HEK293 (cell line): ENCODE data around the gene KCNJ16.

ENCODE experiments used
- CTCF ChIA-PET: fragments of 350-600 bp; formaldehyde crosslinking; extraction: SDS; loops from one replicate; lab custom pipeline; 2021; ENCODE audit warnings: antibody characterized with exemption; lab: Yijun Ruan, JAX
- POLR2A ChIA-PET: fragments of 300-600 bp; formaldehyde crosslinking; extraction: SDS; loops from one replicate; lab custom pipeline; 2020; ENCODE audit warnings: antibody characterized with exemption, inconsistent platforms; lab: Yijun Ruan, JAX
- H3K27ac ChIP-seq: fragments of 200-500 bp; sonication (Bioruptor generic); 2 replicates; pipeline ENCODE4 v1.5.1; 2014; ENCODE audit warnings: low read depth, low read length, control low read depth, inconsistent platforms; ENCODE audit errors: extremely low read depth
- H3K36me3 ChIP-seq, 2 experiments: fragments of 200-500 bp in 1 of 2; sonication (Bioruptor generic) in 1 of 2; 1 replicate in 1 of 2; 2 replicates in 1 of 2; pipeline ENCODE4 v1.5.1; 2014 to 2017; ENCODE audit warnings: inconsistent platforms in 2 of 2, low read length in 2 of 2; ENCODE audit not compliant: control insufficient read depth in 2 of 2, insufficient read depth in 1 of 2
- H3K4me1 ChIP-seq: fragments of 200-500 bp; sonication (Bioruptor generic); 2 replicates; pipeline ENCODE4 v1.5.1; 2014; ENCODE audit warnings: mild to moderate bottlenecking, low read length, inconsistent platforms; ENCODE audit not compliant: control insufficient read depth, insufficient read depth
- H3K4me3 ChIP-seq: 2 replicates; pipeline ENCODE4 v1.5.1; 2011; ENCODE audit warnings: low read depth, mild to moderate bottlenecking, control low read depth, low read length, moderate library complexity
- H3K9me3 ChIP-seq: fragments of 200-500 bp; sonication (Bioruptor generic); 2 replicates; pipeline ENCODE4 v1.5.1; 2014; ENCODE audit warnings: low read depth, low read length, inconsistent platforms; ENCODE audit not compliant: control insufficient read depth, insufficient read depth
- GFI1B ChIP-seq: fragments of 450-650 bp; formaldehyde crosslinking; IDR thresholded peaks from 2 replicates; pipeline ENCODE4 v1.5.1; 2016; ENCODE audit warnings: missing biosample characterization, missing genetic modification characterization
- KLF10 ChIP-seq: fragments of 450-650 bp; IDR thresholded peaks from 2 replicates; pipeline ENCODE4 v1.5.1; 2018; ENCODE audit warnings: missing biosample characterization, mild to moderate bottlenecking, missing genetic modification characterization
- RBAK ChIP-seq: fragments of 450-650 bp; formaldehyde crosslinking; IDR thresholded peaks from 2 replicates; pipeline ENCODE4 v1.5.1; 2016; ENCODE audit warnings: missing biosample characterization, missing genetic modification characterization
- SCRT2 ChIP-seq: fragments of 450-650 bp; formaldehyde crosslinking; IDR thresholded peaks from 2 replicates; pipeline ENCODE4 v1.5.1; 2016; ENCODE audit warnings: missing biosample characterization, missing genetic modification characterization
- TCF7L2 ChIP-seq: IDR thresholded peaks from 2 replicates; pipeline ENCODE4 v1.6.1; 2011; ENCODE audit warnings: low read depth, mild to moderate bottlenecking, inconsistent platforms, low read length, moderate library complexity, borderline replicate concordance
- ZBTB20 ChIP-seq: fragments of 450-650 bp; formaldehyde crosslinking; IDR thresholded peaks from 2 replicates; pipeline ENCODE4 v1.5.1; 2016; ENCODE audit warnings: missing biosample characterization, missing genetic modification characterization
- ZIC2 ChIP-seq: fragments of 450-650 bp; formaldehyde crosslinking; IDR thresholded peaks from 2 replicates; pipeline ENCODE4 v1.5.1; 2016; ENCODE audit warnings: missing biosample characterization, missing genetic modification characterization
- ZNF114 ChIP-seq: fragments of 450-650 bp; formaldehyde crosslinking; IDR thresholded peaks from 2 replicates; pipeline ENCODE4 v1.5.0; 2017; ENCODE audit warnings: missing biosample characterization, missing genetic modification characterization
- ZNF146 ChIP-seq: fragments of 450-650 bp; formaldehyde crosslinking; IDR thresholded peaks from 2 replicates; pipeline ENCODE4 v1.5.1; 2016; ENCODE audit warnings: missing biosample characterization, missing genetic modification characterization
- ZNF19 ChIP-seq: fragments of 450-650 bp; formaldehyde crosslinking; IDR thresholded peaks from 2 replicates; pipeline ENCODE4; 2016; ENCODE audit warnings: missing biosample characterization, missing genetic modification characterization, low read depth
- ZNF211 ChIP-seq: fragments of 450-650 bp; formaldehyde crosslinking; IDR thresholded peaks from 2 replicates; pipeline ENCODE4 v1.5.1; 2016; ENCODE audit warnings: low read depth, missing biosample characterization, missing genetic modification characterization
- ZNF558 ChIP-seq: fragments of 450-650 bp; formaldehyde crosslinking; IDR thresholded peaks from 2 replicates; pipeline ENCODE4 v1.5.1; 2016; ENCODE audit warnings: missing biosample characterization, missing genetic modification characterization
- ZNF600 ChIP-seq: fragments of 450-650 bp; formaldehyde crosslinking; IDR thresholded peaks from 2 replicates; pipeline ENCODE4 v1.5.1; 2016; ENCODE audit warnings: missing biosample characterization, missing genetic modification characterization
- ZNF701 ChIP-seq: fragments of 450-650 bp; formaldehyde crosslinking; IDR thresholded peaks from 2 replicates; pipeline ENCODE4 v1.5.1; 2016; ENCODE audit warnings: missing biosample characterization, missing genetic modification characterization
- ZNF785 ChIP-seq: fragments of 450-650 bp; formaldehyde crosslinking; IDR thresholded peaks from 2 replicates; pipeline ENCODE4 v1.5.1; 2016; ENCODE audit warnings: missing biosample characterization, missing genetic modification characterization
- ZNF830 ChIP-seq: fragments of 450-650 bp; IDR thresholded peaks from 2 replicates; pipeline ENCODE4 v1.5.0; 2018; ENCODE audit warnings: missing biosample characterization, missing genetic modification characterization, low read depth, mild to moderate bottlenecking, moderate library complexity
- ZNF843 ChIP-seq: fragments of 450-650 bp; formaldehyde crosslinking; IDR thresholded peaks from 2 replicates; pipeline ENCODE4 v1.5.1; 2016; ENCODE audit warnings: missing biosample characterization, missing genetic modification characterization
- TF ChIP-seq, protein P1 (sequence below): fragments of 450-650 bp; formaldehyde crosslinking; IDR thresholded peaks from 2 replicates; pipeline ENCODE4 v1.5.1; 2016; ENCODE audit warnings: missing biosample characterization, missing genetic modification characterization
- TF ChIP-seq, protein P2 (sequence below): fragments of 450-650 bp; formaldehyde crosslinking; IDR thresholded peaks from 2 replicates; pipeline ENCODE4 v1.5.1; 2016; ENCODE audit warnings: missing biosample characterization, missing genetic modification characterization
- TF ChIP-seq, protein P3 (sequence below): fragments of 450-650 bp; formaldehyde crosslinking; IDR thresholded peaks from 2 replicates; pipeline ENCODE4 v1.5.1; 2016; ENCODE audit warnings: missing biosample characterization, missing genetic modification characterization
- TF ChIP-seq, protein P4 (sequence below): fragments of 450-650 bp; formaldehyde crosslinking; IDR thresholded peaks from 2 replicates; pipeline ENCODE4 v1.5.1; 2017; ENCODE audit warnings: missing biosample characterization, missing genetic modification characterization
- TF ChIP-seq, protein P5 (sequence below): fragments of 450-650 bp; formaldehyde crosslinking; conservative IDR thresholded peaks from 2 replicates; pipeline ENCODE4 v1.5.1; 2016; ENCODE audit warnings: low read depth, missing biosample characterization, missing genetic modification characterization
- TF ChIP-seq, protein P6 (sequence below): fragments of 450-650 bp; formaldehyde crosslinking; optimal IDR thresholded peaks from 2 replicates; pipeline ENCODE3; 2016; ENCODE audit warnings: missing biosample characterization, mild to moderate bottlenecking, missing genetic modification characterization

KCNJ16 gene

DNA sequence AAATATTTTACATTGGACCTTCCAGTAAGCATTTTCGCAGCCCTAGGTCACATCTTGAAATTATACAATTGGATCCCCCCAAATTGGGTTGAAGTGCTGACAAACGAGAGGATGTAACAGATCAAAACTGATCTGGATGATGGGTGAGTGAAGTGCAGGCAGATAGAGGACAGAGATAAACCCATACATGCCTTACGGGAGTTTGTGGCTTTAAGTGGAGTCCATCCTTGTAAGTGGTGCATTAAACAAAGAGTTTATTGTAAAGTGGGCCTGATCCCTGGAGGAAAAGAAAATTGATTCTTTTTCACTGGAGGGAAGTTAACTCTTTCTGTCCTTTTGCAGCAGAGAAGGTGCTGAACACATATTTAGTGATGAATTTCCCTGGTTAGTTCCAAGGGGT lies 55.3 kb downstream of the KCNJ16 start (continued):
- TF ChIP-seq, protein P1, sequence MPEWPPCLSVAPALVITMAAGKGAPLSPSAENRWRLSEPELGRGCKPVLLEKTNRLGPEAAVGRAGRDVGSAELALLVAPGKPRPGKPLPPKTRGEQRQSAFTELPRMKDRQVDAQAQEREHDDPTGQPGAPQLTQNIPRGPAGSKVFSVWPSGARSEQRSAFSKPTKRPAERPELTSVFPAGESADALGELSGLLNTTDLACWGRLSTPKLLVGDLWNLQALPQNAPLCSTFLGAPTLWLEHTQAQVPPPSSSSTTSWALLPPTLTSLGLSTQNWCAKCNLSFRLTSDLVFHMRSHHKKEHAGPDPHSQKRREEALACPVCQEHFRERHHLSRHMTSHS (tag by site-specific recombination), result no peak
- TF ChIP-seq ZNF558 (tag by site-specific recombination) (no peak), TCF7L2 (no peak), SCRT2 (tag by site-specific recombination) (no peak), RBAK (no peak), ZNF114 (tag by site-specific recombination) (no peak)
- TF ChIP-seq, protein P2, sequence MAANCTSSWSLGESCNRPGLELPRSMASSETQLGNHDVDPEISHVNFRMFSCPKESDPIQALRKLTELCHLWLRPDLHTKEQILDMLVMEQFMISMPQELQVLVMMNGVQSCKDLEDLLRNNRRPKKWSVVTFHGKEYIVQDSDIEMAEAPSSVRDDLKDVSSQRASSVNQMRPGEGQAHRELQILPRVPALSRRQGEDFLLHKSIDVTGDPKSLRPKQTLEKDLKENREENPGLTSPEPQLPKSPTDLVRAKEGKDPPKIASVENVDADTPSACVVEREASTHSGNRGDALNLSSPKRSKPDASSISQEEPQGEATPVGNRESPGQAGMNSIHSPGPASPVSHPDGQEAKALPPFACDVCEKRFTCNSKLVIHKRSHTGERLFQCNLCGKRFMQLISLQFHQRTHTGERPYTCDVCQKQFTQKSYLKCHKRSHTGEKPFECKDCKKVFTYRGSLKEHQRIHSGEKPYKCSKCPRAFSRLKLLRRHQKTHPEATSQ (tag by site-specific recombination), result no peak
- TF ChIP-seq, protein P3, sequence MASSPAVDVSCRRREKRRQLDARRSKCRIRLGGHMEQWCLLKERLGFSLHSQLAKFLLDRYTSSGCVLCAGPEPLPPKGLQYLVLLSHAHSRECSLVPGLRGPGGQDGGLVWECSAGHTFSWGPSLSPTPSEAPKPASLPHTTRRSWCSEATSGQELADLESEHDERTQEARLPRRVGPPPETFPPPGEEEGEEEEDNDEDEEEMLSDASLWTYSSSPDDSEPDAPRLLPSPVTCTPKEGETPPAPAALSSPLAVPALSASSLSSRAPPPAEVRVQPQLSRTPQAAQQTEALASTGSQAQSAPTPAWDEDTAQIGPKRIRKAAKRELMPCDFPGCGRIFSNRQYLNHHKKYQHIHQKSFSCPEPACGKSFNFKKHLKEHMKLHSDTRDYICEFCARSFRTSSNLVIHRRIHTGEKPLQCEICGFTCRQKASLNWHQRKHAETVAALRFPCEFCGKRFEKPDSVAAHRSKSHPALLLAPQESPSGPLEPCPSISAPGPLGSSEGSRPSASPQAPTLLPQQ (tag by site-specific recombination), result no peak

DNA sequence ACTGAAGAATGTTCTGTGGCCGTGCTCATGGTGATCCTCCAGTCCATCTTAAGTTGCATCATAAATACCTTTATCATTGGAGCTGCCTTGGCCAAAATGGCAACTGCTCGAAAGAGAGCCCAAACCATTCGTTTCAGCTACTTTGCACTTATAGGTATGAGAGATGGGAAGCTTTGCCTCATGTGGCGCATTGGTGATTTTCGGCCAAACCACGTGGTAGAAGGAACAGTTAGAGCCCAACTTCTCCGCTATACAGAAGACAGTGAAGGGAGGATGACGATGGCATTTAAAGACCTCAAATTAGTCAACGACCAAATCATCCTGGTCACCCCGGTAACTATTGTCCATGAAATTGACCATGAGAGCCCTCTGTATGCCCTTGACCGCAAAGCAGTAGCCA lies 57.5 kb downstream of the KCNJ16 start:
- Histone ChIP-seq H3K27ac (no peak overlapping the region), H3K36me3 (no peaks in the 10 kb centered on the region), H3K9me3 (no peaks in the 10 kb centered on the region), H3K4me3 (no peak overlapping the region), H3K4me1 (0 out of 2 replicates have a peak, but pooled peaks cover 4% of the 10 kb centered on the region)
- POLR2A ChIA-PET, result no interaction called here
- CTCF ChIA-PET, result interaction anchor here (0.8 to 0.9 kb wide), 2 partner anchors 17 to 35 kb away, joined by 3 to 8 read pairs; no protein-coding TSS in a partner anchor
- TF ChIP-seq ZNF843 (tag by site-specific recombination), result no peak
- TF ChIP-seq ZNF146 (tag by site-specific recombination), result no peak
- TF ChIP-seq ZNF19 (tag by site-specific recombination), result no peak
- TF ChIP-seq ZIC2 (tag by site-specific recombination), result no peak
- no peak for TF ChIP-seq ZNF830
- no peak for TF ChIP-seq GFI1B (tag by site-specific recombination)
- no peak for TF ChIP-seq KLF10

DNA sequence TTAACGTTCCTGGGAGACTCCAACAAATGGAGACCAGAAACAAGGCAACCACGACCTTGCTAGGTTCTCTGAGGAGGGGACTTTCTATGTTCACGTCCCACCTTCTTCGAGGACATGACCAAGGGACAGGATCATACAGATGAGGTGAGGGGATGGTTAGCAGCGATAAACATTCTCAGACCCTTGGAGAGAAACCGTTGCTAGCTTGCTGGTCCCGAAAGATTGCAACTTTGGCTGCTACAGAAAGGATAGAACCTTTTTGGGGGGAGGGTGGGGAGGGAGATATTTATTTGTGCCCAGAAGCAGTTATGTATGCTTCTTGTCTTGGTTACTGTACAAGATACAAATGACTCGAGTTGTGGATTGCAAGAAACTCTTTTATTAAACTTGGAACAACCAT lies 59.0 kb downstream of the KCNJ16 start:
- TF ChIP-seq ZBTB20 (tag by site-specific recombination) (no peak), ZNF701 (no peak), ZNF600 (tag by site-specific recombination) (no peak), ZNF211 (tag by site-specific recombination) (no peak), ZNF785 (tag by site-specific recombination) (no peak)
- TF ChIP-seq, protein P4, sequence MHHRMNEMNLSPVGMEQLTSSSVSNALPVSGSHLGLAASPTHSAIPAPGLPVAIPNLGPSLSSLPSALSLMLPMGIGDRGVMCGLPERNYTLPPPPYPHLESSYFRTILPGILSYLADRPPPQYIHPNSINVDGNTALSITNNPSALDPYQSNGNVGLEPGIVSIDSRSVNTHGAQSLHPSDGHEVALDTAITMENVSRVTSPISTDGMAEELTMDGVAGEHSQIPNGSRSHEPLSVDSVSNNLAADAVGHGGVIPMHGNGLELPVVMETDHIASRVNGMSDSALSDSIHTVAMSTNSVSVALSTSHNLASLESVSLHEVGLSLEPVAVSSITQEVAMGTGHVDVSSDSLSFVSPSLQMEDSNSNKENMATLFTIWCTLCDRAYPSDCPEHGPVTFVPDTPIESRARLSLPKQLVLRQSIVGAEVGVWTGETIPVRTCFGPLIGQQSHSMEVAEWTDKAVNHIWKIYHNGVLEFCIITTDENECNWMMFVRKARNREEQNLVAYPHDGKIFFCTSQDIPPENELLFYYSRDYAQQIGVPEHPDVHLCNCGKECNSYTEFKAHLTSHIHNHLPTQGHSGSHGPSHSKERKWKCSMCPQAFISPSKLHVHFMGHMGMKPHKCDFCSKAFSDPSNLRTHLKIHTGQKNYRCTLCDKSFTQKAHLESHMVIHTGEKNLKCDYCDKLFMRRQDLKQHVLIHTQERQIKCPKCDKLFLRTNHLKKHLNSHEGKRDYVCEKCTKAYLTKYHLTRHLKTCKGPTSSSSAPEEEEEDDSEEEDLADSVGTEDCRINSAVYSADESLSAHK (tag by site-specific recombination), result no peak
- TF ChIP-seq, protein P5, sequence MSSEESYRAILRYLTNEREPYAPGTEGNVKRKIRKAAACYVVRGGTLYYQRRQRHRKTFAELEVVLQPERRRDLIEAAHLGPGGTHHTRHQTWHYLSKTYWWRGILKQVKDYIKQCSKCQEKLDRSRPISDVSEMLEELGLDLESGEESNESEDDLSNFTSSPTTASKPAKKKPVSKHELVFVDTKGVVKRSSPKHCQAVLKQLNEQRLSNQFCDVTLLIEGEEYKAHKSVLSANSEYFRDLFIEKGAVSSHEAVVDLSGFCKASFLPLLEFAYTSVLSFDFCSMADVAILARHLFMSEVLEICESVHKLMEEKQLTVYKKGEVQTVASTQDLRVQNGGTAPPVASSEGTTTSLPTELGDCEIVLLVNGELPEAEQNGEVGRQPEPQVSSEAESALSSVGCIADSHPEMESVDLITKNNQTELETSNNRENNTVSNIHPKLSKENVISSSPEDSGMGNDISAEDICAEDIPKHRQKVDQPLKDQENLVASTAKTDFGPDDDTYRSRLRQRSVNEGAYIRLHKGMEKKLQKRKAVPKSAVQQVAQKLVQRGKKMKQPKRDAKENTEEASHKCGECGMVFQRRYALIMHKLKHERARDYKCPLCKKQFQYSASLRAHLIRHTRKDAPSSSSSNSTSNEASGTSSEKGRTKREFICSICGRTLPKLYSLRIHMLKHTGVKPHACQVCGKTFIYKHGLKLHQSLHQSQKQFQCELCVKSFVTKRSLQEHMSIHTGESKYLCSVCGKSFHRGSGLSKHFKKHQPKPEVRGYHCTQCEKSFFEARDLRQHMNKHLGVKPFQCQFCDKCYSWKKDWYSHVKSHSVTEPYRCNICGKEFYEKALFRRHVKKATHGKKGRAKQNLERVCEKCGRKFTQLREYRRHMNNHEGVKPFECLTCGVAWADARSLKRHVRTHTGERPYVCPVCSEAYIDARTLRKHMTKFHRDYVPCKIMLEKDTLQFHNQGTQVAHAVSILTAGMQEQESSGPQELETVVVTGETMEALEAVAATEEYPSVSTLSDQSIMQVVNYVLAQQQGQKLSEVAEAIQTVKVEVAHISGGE (tag by site-specific recombination), result no peak
- TF ChIP-seq, protein P6, sequence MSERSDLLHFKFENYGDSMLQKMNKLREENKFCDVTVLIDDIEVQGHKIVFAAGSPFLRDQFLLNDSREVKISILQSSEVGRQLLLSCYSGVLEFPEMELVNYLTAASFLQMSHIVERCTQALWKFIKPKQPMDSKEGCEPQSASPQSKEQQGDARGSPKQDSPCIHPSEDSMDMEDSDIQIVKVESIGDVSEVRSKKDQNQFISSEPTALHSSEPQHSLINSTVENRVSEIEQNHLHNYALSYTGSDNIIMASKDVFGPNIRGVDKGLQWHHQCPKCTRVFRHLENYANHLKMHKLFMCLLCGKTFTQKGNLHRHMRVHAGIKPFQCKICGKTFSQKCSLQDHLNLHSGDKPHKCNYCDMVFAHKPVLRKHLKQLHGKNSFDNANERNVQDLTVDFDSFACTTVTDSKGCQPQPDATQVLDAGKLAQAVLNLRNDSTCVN (tag by site-specific recombination), result no peak
- TF ChIP-seq, all 188 proteins: peak for 0
- Histone ChIP-seq H3K9me3 (no peaks in the 10 kb centered on the region), H3K27ac (no peak overlapping the region), H3K4me3 (no peak overlapping the region), H3K36me3 (no peaks in the 10 kb centered on the region), H3K4me1 (peaks cover 16% of the 10 kb centered on the region)
- CTCF ChIA-PET, result no interaction called here
- POLR2A ChIA-PET, result no interaction called here
